ENCODE data around the gene ELOB.

Gene ELOB

DNA sequence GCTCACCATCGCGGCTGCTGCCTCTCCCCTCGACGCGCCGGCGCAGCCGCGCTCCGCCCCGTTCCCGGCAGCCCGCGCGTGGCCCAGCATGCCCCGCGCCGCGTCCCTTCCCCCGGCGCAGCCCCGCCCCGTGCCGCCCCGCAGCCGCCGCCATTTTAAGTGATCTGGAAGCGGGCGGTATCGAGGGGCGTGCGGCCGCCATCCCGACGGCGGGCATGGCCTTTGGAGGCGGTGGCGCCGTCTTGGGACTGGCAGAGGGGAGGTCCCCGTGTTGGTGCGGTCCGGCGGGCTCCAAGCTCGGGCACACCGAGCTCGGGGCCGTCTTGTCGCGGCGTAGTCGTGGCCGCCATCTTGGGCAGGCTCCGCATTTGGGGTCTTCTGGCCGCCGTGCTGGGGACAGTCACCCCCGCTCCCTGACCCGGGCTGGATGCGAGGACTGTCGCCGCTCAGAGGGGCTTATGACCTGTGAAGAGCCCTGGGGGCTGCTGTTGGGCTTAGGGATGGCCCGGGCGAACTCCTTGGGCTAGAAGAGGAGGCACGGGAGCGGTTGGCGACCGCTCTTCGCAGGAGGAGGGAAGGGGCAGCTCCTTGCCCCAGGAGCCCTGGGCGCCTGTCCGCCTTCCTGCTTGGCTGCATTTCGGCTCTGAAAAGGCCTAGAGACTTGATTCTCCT is at the start of gene ELOB:
TSS of gene ELOB (minus strand) at position 50 of the 672 bp plus-strand sequence. CDS start at position 9, 41 bp downstream.
- in situ Hi-C loops (cut with MboI; ENCODE audit: low sequenced_read_pairs): no loop called here

- in situ Hi-C loops (cut with MboI; ENCODE audit: low sequenced_read_pairs): no loop called here
Measured at GRCh38 chr16:2825906-2826305, 48.8 kb upstream of the ELOB start.

- in situ Hi-C loops (cut with MboI; ENCODE audit: low sequenced_read_pairs): no loop called here
Measured at GRCh38 chr16:2825049-2825742, 48.1 kb upstream of the ELOB start.

GRCh38 chr16:2824626-2825025 is 47.5 kb upstream of the ELOB start:
- in situ Hi-C loops (cut with MboI; ENCODE audit: low sequenced_read_pairs): no loop called here

GRCh38 chr16:2822496-2822895 is 45.4 kb upstream of the ELOB start:
- in situ Hi-C loops (cut with MboI; ENCODE audit: low sequenced_read_pairs): no loop called here

DNA sequence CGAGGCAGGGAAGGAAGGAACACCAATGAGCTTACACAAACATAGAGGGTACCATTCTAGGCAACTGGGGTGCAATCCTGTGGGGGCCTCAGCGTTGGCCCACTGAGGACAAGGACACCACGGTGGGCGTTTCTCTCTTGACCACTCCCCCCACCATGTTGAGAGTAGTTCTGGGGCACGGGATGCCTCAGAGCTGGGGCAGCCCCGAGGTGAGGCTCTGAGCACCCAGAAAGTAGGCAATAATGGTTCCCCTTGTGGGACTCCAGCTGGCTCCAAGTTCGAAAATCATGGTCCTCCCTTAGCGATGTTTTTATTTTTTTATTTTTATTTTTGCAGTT is 45.0 kb upstream of the ELOB start:
- in situ Hi-C loops (cut with MboI; ENCODE audit: low sequenced_read_pairs): no loop called here

GRCh38 chr16:2821487-2822157 is 44.5 kb upstream of the ELOB start:
- in situ Hi-C loops (cut with MboI; ENCODE audit: low sequenced_read_pairs): no loop called here

GRCh38 chr16:2820836-2821486 is 43.9 kb upstream of the ELOB start:
- in situ Hi-C loops (cut with MboI; ENCODE audit: low sequenced_read_pairs): no loop called here

DNA sequence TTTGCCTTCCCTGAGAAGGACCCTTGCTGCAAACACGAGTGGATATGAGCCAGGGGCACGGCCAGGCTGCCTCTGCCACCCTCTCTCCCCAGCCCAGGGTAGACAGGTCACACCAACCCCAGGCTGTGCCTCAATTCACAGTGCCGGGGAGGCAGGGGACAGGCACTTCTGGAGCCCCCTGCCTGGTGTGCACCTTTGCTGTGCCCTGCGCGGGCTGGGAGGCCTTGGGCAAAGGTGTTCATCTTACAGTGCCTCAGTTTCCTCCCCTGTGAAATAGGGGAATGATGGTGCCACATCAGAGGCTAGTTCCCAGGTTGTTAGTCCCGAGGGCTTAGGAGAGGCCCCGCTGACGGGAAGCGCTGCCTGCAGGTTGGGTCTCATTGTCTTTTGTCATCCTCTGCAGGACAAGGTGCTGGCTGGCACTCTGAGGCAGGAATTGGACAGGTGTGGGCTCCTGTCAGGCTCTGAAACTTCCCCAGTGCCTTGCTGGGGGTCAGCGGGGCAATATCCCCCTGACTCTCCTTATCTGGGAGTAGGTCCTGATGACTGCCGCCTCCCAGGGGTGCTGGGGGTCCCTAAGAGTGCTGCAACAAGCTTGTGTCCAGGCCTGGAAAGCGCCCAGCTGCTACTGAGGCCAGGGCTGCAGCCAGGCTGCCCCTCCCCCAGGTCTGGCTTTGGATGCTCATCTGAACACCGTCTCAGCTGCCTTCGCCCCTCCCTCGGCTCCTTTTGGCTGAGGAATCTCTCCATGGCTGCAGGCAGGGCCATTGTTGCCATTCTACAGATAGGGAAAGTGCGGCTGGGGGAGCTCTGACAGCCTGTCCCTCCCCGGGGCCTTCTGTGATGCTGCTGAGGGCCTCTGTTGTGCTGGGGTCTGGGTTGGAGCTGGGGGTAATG is 43.1 kb upstream of the ELOB start:
- in situ Hi-C loops (cut with MboI; ENCODE audit: low sequenced_read_pairs): no loop called here

DNA sequence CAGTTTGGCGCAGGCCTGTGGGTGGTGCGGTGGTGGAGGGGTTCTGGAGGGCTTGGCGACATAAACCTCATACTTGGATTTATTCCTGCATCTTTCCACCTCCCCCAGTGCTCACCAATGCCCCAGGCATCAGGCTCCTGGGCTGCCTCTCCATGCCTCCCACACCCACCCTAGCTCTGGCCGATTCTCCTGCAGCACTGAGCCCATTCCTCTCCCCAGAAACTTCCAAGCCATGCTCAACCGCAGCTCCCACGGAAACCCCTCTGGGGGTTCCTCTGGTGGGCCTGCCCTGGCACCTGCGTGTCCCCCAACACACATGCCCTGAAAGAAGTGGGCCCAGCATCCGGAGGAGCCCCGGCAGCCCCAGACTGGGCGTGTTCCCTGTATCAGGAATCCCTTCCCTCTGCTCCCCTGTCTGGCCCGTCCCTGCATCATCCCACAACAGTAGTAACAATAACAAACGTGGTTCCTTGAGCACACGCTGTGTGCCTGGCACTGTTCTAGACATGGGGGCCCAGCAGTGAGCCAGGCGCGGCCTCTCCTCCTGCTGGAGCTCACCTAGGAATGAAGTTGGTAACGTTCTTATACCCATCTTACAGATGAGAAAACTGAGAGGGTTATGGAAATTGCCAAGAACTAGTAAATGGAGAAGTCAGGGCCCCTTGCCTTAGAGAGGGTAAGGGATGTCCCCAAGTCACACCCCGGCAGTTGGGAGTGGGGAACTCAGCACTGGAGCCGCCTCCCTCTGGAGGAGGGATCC is 42.3 kb upstream of the ELOB start:
- in situ Hi-C loops (cut with MboI; ENCODE audit: low sequenced_read_pairs): no loop called here

- in situ Hi-C loops (cut with MboI; ENCODE audit: low sequenced_read_pairs): no loop called here
Measured at GRCh38 chr16:2818272-2818876, 41.3 kb upstream of the ELOB start.

DNA sequence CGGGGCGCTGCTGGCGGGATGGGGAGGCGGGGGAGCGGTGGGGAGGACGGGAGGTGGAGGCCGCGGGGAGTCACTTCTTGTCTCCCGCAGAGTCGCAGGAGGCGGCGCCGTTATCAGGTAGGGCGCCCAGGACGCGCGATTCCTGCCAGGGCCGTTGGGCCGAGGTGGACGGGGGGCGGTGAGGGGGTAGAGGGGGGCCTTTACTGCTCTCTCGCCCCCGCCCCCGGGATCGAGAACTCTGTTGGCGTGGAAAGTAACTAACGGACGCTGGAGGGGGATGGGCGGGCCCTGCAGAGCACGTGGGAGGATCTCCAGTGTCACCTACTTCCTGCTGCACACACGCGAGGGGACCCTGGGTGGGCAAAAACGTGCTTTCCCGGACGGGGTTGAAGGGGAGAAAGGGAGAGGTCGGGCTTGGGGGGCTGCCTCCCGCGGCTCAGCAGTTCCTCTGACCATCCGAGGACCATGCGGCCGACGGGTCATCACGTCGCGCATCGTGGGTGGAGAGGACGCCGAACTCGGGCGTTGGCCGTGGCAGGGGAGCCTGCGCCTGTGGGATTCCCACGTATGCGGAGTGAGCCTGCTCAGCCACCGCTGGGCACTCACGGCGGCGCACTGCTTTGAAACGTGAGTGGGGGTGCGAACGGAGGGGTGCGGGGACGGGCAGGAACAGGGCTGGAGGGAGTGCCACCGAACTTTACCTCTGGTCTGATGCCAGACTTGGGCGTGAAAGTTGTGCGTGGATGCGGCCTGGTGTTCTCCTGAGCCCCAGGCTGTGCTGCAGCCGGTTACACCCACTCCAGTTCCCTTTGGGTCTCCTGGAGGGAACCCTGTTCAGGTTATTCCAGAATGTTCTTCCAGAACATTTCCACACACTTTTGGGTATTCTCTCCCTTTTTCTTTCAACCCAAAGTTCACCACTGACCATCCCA is 40.5 kb upstream of the ELOB start:
- in situ Hi-C loops (cut with MboI; ENCODE audit: low sequenced_read_pairs): no loop called here

GRCh38 chr16:2816751-2817339 is 39.8 kb upstream of the ELOB start, which contains the start of gene PRSS21:
Gene PRSS21 (plus strand): TSS chr16:2817237. CDS start chr16:2817269, 32 bp downstream.
- in situ Hi-C loops (cut with MboI; ENCODE audit: low sequenced_read_pairs): no loop called here

GRCh38 chr16:2815299-2815771 is 38.3 kb upstream of the ELOB start:
- in situ Hi-C loops (cut with MboI; ENCODE audit: low sequenced_read_pairs): no loop called here

DNA sequence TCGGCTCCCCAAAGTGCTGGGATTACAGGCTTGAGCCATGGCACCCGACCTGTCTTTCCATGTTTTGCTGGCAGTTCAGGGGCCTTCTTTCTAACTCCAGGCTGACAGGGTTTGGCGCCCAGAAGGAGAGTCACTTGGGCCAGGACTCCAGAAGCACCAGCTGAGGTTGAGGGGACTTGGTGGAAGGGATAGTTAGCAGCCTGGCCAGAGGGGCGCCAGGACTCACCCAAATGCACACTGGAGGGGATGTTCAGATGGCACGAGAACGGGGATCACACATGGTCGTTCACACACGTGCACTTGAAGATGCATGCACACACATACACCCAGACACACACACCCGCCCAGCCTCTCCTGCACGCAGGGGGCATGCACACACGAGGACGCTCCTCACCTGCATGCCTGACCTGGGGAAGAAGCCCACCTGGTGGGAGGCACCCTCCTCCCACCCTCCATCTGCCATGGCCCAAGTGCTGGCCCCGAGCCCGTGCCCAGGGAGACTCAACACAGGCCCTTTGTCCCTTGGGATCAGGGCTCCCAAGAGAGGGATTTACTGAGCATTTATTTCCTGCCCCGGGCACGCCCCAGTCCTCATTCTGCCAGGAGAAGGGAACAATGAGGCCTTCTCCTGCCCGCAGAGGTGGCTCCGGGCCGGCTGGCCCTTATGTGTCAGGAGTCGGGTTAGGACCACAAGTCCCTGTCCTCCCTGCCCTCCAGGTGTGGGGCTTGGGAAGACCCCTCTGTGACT is 37.6 kb upstream of the ELOB start:
- in situ Hi-C loops (cut with MboI; ENCODE audit: low sequenced_read_pairs): no loop called here

DNA sequence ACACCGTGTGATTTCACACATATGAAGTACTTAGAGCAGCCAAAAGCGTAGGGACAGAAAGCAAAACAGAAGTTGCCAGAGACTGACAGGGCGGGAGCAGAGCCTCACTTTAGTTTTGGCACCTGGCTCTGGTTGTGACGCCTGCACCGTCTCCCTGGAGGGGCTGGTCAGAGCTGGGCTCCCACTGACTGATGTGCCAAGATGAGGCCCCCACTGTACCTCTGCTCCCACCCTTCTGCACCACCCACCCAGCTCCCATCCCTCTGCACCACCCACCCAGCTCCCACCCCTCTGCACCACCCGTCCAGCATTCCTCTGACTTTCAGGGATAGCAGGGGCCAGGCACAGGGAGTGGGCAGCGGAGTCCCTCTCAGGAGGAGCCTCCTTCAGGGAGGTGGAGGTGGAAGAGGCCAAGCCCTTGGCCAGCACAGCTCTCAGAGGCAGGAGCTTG is 36.7 kb upstream of the ELOB start:
- in situ Hi-C loops (cut with MboI; ENCODE audit: low sequenced_read_pairs): no loop called here
